Effector memory CD4-positive, alpha-beta T cell (primary cell): Measurements from ENCODE around the gene ALDH5A1.

Experiments
- DNase-seq, 3 donors: peaks; one replicate each; pipeline ENCODE4 v3.0.0-alpha.2; 2020
- H3K27ac ChIP-seq: 2 replicates; pipeline ENCODE4 v1.7.0; 2013; ENCODE audit warnings: mild to moderate bottlenecking, low read length, moderate library complexity; ENCODE audit not compliant: insufficient read depth, poor library complexity, severe bottlenecking
- H3K27me3 ChIP-seq: replicated peaks from 2 replicates; pipeline ENCODE4 v1.7.0; 2013; ENCODE audit warnings: mild to moderate bottlenecking, low read length; ENCODE audit not compliant: insufficient read depth, control insufficient read depth, poor library complexity, severe bottlenecking
- H3K36me3 ChIP-seq: 2 replicates; pipeline ENCODE4 v1.7.0; 2013; ENCODE audit warnings: mild to moderate bottlenecking, low read length, moderate library complexity; ENCODE audit not compliant: control insufficient read depth, insufficient read depth
- H3K4me1 ChIP-seq: 2 replicates; pipeline ENCODE4 v1.7.0; 2013; ENCODE audit warnings: low read length, mild to moderate bottlenecking; ENCODE audit not compliant: control insufficient read depth, insufficient read depth, poor library complexity, severe bottlenecking
- H3K4me3 ChIP-seq: 2 replicates; pipeline ENCODE4 v1.7.0; 2013; ENCODE audit warnings: low read length, low read depth, mild to moderate bottlenecking; ENCODE audit not compliant: insufficient read depth, poor library complexity, severe bottlenecking
- H3K9me3 ChIP-seq: 2 replicates; pipeline ENCODE4 v1.7.0; 2013; ENCODE audit warnings: mild to moderate bottlenecking, low read length, moderate library complexity; ENCODE audit not compliant: control insufficient read depth

ALDH5A1 gene

GRCh38 chr6:24481449-24481848 is 13.3 kb upstream of the ALDH5A1 start:
- no peaks in the 10 kb centered on the region for H3K9me3 ChIP-seq
- H3K4me1 ChIP-seq, result no peaks in the 10 kb centered on the region
- H3K36me3 ChIP-seq, result no peaks in the 10 kb centered on the region
- no peak overlapping the region for H3K27ac ChIP-seq
- no peak overlapping the region for H3K4me3 ChIP-seq
- no peak for DNase-seq
- no peaks in the 10 kb centered on the region for H3K27me3 ChIP-seq

- Histone ChIP-seq H3K9me3 (no peaks in the 10 kb centered on the region), H3K36me3 (no peaks in the 10 kb centered on the region), H3K27ac (no peak overlapping the region), H3K27me3 (no peaks in the 10 kb centered on the region), H3K4me3 (no peak overlapping the region), H3K4me1 (no peaks in the 10 kb centered on the region)
- DNase-seq, result no peak
Measured at GRCh38 chr6:24484657-24485323, 10.0 kb upstream of the ALDH5A1 start.

- H3K27me3 ChIP-seq, result no peaks in the 10 kb centered on the region
- H3K4me1 ChIP-seq, result no peaks in the 10 kb centered on the region
- no peak overlapping the region for H3K27ac ChIP-seq
- no peaks in the 10 kb centered on the region for H3K9me3 ChIP-seq
- DNase-seq, result no peak
- no peak overlapping the region for H3K4me3 ChIP-seq
- no peaks in the 10 kb centered on the region for H3K36me3 ChIP-seq
Measured at GRCh38 chr6:24486065-24486464, 8.7 kb upstream of the ALDH5A1 start.

- H3K4me3 ChIP-seq, result no peak within 1 kb of the TSS
- no peaks in the 10 kb centered on the region for H3K9me3 ChIP-seq
- H3K27me3 ChIP-seq, result no peaks in the 10 kb centered on the region
- H3K36me3 ChIP-seq, result no peaks in the 10 kb centered on the region
- peaks cover 6% of the 10 kb centered on the region for H3K4me1 ChIP-seq
- no peak for DNase-seq
- no peak within 1 kb of the TSS for H3K27ac ChIP-seq
Measured at GRCh38 chr6:24489470-24489869, 5.3 kb upstream of the ALDH5A1 start, which contains the start of gene GPLD1. Gene GPLD1 (minus strand): TSS chr6:24489578. CDS start chr6:24489511, 67 bp downstream.

GRCh38 chr6:24489881-24490280 is 4.9 kb upstream of the ALDH5A1 start:
- DNase-seq, result no peak

GRCh38 chr6:24490948-24491347 is 3.8 kb upstream of the ALDH5A1 start:
- Histone ChIP-seq H3K36me3 (no peaks in the 10 kb centered on the region), H3K9me3 (no peaks in the 10 kb centered on the region), H3K4me1 (peaks cover 6% of the 10 kb centered on the region), H3K4me3 (no peak overlapping the region), H3K27me3 (no peaks in the 10 kb centered on the region), H3K27ac (no peak overlapping the region)
- no peak for DNase-seq

More at GRCh38 chr6:24489881-24490280, 4.9 kb upstream of the ALDH5A1 start:
- peaks cover 6% of the 10 kb centered on the region for H3K4me1 ChIP-seq
- H3K27me3 ChIP-seq, result no peaks in the 10 kb centered on the region
- H3K36me3 ChIP-seq, result no peaks in the 10 kb centered on the region
- H3K27ac ChIP-seq, result no peak overlapping the region
- no peaks in the 10 kb centered on the region for H3K9me3 ChIP-seq
- no peak overlapping the region for H3K4me3 ChIP-seq

- peaks cover 6% of the 10 kb centered on the region for H3K4me1 ChIP-seq
- H3K27ac ChIP-seq, result no peak overlapping the region
- no peak for DNase-seq
- H3K36me3 ChIP-seq, result no peaks in the 10 kb centered on the region
- no peaks in the 10 kb centered on the region for H3K9me3 ChIP-seq
- no peaks in the 10 kb centered on the region for H3K27me3 ChIP-seq
- no peak overlapping the region for H3K4me3 ChIP-seq
Measured at GRCh38 chr6:24492475-24492874, 2.3 kb upstream of the ALDH5A1 start.

GRCh38 chr6:24493945-24494820 is 586 bp upstream of the ALDH5A1 start:
- H3K36me3 ChIP-seq, result no peaks in the 10 kb centered on the region
- no peak for DNase-seq
- H3K27me3 ChIP-seq, result no peaks in the 10 kb centered on the region
- H3K4me3 ChIP-seq, result peak overlapping the region; percentile 76
- H3K27ac ChIP-seq, result no peak overlapping the region
- peaks cover 6% of the 10 kb centered on the region for H3K4me1 ChIP-seq
- no peaks in the 10 kb centered on the region for H3K9me3 ChIP-seq

GRCh38 chr6:24497254-24497970 is 2.6 kb downstream of the ALDH5A1 start:
- Histone ChIP-seq H3K36me3 (no peaks in the 10 kb centered on the region), H3K9me3 (no peaks in the 10 kb centered on the region), H3K4me1 (peaks cover 6% of the 10 kb centered on the region), H3K27me3 (no peaks in the 10 kb centered on the region), H3K4me3 (no peak overlapping the region), H3K27ac (no peak overlapping the region)
- no peak for DNase-seq
